BE2C (cell line): ENCODE data around the gene CACHD1.

Experiments used
- DNase-seq: peaks from one replicate; pipeline ENCODE4 v3.0.0-alpha.2; 2020
- H3K27me3 ChIP-seq: fragments of 250-450 bp; sonication (Bioruptor Pico); 2 replicates; pipeline ENCODE4 v1.5.1; 2020; ENCODE audit warnings: mild to moderate bottlenecking
- H3K36me3 ChIP-seq: fragments of 250-450 bp; sonication (Bioruptor Pico); 2 replicates; pipeline ENCODE4 v1.5.1; 2020; ENCODE audit warnings: mild to moderate bottlenecking
- H3K4me1 ChIP-seq: fragments of 250-450 bp; sonication (Bioruptor Pico); 2 replicates; pipeline ENCODE4 v1.5.1; 2020
- H3K4me3 ChIP-seq: 2 replicates; pipeline ENCODE4 v1.5.1; 2011; ENCODE audit warnings: low read depth, low read length
- H3K9me3 ChIP-seq: fragments of 250-450 bp; sonication (Bioruptor Pico); 2 replicates; pipeline ENCODE4 v1.5.1; 2020
- TF ChIP-seq, protein P1 (sequence below): IDR thresholded peaks from 2 replicates; pipeline ENCODE4 v1.5.1; 2012; ENCODE audit warnings: mild to moderate bottlenecking, low read depth, low read length

The CACHD1 gene

GRCh38 chr1:64664299-64664698 lies 194.4 kb downstream of the CACHD1 start:
- H3K36me3 ChIP-seq, result no peaks in the 10 kb centered on the region
- DNase-seq, result no peak

DNA sequence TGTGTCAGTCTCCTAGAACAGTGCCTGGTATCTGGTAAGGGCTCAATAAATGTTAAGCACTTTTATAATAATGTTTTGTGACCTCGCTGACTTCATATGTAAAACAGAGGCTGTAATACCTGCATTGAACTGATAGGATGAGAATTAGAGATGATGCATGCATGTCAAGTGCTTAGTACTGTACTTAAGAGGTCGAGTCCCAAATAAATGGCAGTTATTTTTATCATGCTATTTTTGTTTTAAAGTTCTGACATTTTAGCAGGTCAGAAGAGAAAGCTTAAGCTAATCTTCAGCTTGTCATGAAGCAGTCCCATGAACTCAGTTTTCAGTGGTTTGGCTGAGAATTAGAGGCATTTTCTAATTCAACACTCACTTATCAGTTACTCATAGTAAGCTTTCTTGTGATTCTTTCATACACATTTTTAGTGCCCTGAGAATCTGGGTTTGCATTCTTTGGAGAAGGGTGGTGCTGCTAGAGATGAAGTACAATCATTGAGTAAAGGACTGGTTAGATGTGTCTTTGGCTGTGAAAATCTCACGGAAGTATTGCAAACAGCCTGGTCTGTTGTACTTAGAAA lies 199.3 kb downstream of the CACHD1 start:
- Histone ChIP-seq H3K4me1 (no peaks in the 10 kb centered on the region), H3K9me3 (no peaks in the 10 kb centered on the region), H3K4me3 (no peak overlapping the region), H3K27me3 (no peaks in the 10 kb centered on the region), H3K36me3 (no peaks in the 10 kb centered on the region)
- no peak for DNase-seq
- TF ChIP-seq, protein P1, sequence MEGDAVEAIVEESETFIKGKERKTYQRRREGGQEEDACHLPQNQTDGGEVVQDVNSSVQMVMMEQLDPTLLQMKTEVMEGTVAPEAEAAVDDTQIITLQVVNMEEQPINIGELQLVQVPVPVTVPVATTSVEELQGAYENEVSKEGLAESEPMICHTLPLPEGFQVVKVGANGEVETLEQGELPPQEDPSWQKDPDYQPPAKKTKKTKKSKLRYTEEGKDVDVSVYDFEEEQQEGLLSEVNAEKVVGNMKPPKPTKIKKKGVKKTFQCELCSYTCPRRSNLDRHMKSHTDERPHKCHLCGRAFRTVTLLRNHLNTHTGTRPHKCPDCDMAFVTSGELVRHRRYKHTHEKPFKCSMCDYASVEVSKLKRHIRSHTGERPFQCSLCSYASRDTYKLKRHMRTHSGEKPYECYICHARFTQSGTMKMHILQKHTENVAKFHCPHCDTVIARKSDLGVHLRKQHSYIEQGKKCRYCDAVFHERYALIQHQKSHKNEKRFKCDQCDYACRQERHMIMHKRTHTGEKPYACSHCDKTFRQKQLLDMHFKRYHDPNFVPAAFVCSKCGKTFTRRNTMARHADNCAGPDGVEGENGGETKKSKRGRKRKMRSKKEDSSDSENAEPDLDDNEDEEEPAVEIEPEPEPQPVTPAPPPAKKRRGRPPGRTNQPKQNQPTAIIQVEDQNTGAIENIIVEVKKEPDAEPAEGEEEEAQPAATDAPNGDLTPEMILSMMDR, result no peak

More at GRCh38 chr1:64664299-64664698, 194.4 kb downstream of the CACHD1 start:
- Histone ChIP-seq H3K9me3 (no peaks in the 10 kb centered on the region), H3K4me1 (no peaks in the 10 kb centered on the region), H3K4me3 (no peak overlapping the region), H3K27me3 (no peaks in the 10 kb centered on the region)
- TF ChIP-seq, protein P1, result no peak

- DNase-seq, result no peak
- TF ChIP-seq, protein P1, result peak; percentile 59
- H3K4me3 ChIP-seq, result no peak overlapping the region
- no peaks in the 10 kb centered on the region for H3K36me3 ChIP-seq
- H3K4me1 ChIP-seq, result no peaks in the 10 kb centered on the region
- H3K27me3 ChIP-seq, result no peaks in the 10 kb centered on the region
- H3K9me3 ChIP-seq, result no peaks in the 10 kb centered on the region
Measured at GRCh38 chr1:64675718-64676345, 205.9 kb downstream of the CACHD1 start.

GRCh38 chr1:64676386-64676785 lies 206.5 kb downstream of the CACHD1 start:
- H3K9me3 ChIP-seq, result no peaks in the 10 kb centered on the region
- no peaks in the 10 kb centered on the region for H3K36me3 ChIP-seq
- TF ChIP-seq, protein P1, result no peak

DNA sequence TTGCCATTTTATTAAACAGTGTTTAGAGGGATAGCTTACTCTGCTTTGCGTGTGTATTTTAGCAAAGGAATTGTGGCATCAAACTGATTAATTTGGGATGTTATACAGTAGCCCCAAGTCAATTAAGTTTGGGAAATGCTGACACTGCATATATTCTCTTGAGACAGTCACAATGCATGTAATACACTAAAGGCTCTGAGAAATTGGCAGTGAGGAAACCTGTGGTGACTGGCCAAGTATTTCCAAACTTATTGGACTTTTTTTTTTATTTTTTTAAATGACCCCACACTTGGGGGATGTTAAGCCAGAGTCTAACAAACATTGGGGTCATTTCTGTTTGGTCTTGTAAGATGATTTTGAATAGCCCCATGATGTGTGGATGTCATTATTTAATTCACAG lies 207.6 kb downstream of the CACHD1 start:
- TF ChIP-seq, protein P1, result no peak
- Histone ChIP-seq H3K36me3 (no peaks in the 10 kb centered on the region), H3K27me3 (no peaks in the 10 kb centered on the region), H3K4me3 (no peak overlapping the region), H3K4me1 (no peaks in the 10 kb centered on the region), H3K9me3 (no peaks in the 10 kb centered on the region)
- no peak for DNase-seq

More at GRCh38 chr1:64676386-64676785, 206.5 kb downstream of the CACHD1 start:
- H3K4me3 ChIP-seq, result no peak overlapping the region
- DNase-seq, result no peak
- H3K4me1 ChIP-seq, result no peaks in the 10 kb centered on the region
- no peaks in the 10 kb centered on the region for H3K27me3 ChIP-seq

DNA sequence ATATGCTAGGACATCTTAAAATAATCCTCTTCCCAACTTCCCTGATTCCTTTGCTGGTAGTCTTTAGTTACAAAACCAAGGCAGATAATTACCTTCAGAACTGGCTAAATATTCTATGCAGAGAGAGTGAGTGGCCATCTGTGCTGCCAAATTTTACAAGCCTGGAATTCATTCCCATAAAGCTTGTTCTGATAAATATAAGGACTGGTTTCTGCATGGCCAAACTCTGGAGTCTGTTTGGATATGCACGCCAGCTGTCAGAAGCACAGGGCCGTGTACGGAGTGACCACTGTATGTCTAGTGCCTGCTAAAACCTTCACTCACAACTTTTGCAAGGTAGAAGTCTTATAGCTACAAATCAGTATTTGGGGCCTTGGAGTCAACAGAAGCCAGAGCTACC lies 208.4 kb downstream of the CACHD1 start:
- no peak for DNase-seq
- H3K4me1 ChIP-seq, result no peaks in the 10 kb centered on the region
- H3K4me3 ChIP-seq, result no peak overlapping the region
- TF ChIP-seq, protein P1, result no peak
- no peaks in the 10 kb centered on the region for H3K9me3 ChIP-seq
- H3K36me3 ChIP-seq, result no peaks in the 10 kb centered on the region
- no peaks in the 10 kb centered on the region for H3K27me3 ChIP-seq
